ENCODE results near the gene BBOX1. TPM values are rescaled to one million over a fixed set of nuclear protein-coding genes. Genes with fewer than 3 reads are reported as not detected.
A peak's percentile ranks its signal among the peaks of the same experiment; 100 is the strongest.

BBOX1 gene
- total and polyA plus RNA-seq, 2 donors (not counting 1 experiment from before 2014, with no cell fraction given): not detected

DNA sequence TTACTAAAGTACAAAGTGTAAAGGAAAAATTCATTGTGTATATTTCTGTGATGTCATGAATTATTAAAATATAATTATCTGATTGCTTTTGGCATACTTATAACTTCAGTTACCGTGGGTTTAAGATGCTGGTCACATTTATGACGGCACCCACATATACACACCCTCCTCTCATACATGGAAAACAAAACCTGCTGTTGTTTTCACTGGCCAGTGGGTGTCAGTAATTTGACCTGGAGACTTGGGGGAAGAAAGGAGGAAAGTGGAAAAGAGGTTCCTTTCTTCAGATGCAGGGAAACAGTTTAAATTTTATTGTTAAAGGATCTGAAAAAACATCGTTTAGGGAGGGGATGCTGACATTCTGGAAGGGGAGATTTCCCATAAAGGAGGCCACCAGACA, 742 bp upstream of the BBOX1 start:
- Histone ChIP-seq H3K27ac (ENCODE audit: insufficient read depth, low read length) (no peak overlapping the region), H3K36me3 (ENCODE audit: control insufficient read depth, insufficient read depth, low read length) (no peaks in the 10 kb centered on the region), H3K4me3 (replicated peaks in 1 of 4; ENCODE audit: control extremely low read depth in 1 of 4, insufficient read depth in 1 of 4, low read depth in 3 of 4, low read length in 4 of 4) (no peak overlapping the region), H3K4me2 (ENCODE audit: extremely low read depth, insufficient read depth, low read length) (no peak overlapping the region), H3K79me2 (ENCODE audit: control insufficient read depth, insufficient read depth, low read length) (no peaks in the 10 kb centered on the region), H2AFZ (ENCODE audit: low read length) (no peak overlapping the region), H3K9me3 (ENCODE audit: control insufficient read depth, insufficient read depth, low read depth, low read length) (no peaks in the 10 kb centered on the region), H3K4me1 (ENCODE audit: control insufficient read depth, extremely low read depth, insufficient read depth, low read length) (no peaks in the 10 kb centered on the region), H3K9ac (ENCODE audit: insufficient read depth, low read length) (no peak overlapping the region), H4K20me1 (ENCODE audit: control insufficient read depth, extremely low read depth, insufficient read depth, low read length) (no peaks in the 10 kb centered on the region), H3K27me3 (ENCODE audit: control insufficient read depth, insufficient read depth, low read length) (no peaks in the 10 kb centered on the region)
- no peak for DNase-seq (ENCODE audit: low read depth in 2 of 2)
- TF ChIP-seq, protein P1, sequence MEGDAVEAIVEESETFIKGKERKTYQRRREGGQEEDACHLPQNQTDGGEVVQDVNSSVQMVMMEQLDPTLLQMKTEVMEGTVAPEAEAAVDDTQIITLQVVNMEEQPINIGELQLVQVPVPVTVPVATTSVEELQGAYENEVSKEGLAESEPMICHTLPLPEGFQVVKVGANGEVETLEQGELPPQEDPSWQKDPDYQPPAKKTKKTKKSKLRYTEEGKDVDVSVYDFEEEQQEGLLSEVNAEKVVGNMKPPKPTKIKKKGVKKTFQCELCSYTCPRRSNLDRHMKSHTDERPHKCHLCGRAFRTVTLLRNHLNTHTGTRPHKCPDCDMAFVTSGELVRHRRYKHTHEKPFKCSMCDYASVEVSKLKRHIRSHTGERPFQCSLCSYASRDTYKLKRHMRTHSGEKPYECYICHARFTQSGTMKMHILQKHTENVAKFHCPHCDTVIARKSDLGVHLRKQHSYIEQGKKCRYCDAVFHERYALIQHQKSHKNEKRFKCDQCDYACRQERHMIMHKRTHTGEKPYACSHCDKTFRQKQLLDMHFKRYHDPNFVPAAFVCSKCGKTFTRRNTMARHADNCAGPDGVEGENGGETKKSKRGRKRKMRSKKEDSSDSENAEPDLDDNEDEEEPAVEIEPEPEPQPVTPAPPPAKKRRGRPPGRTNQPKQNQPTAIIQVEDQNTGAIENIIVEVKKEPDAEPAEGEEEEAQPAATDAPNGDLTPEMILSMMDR (conservative IDR thresholded peaks at IDR 0.05 in 1 of 2, IDR thresholded peaks at IDR 0.05 in 1 of 2; ENCODE audit: low read depth in 1 of 2, low read length in 2 of 2): peak in 1 of 2 donors; percentile 16
- TF ChIP-seq EZH2 (IDR thresholded peaks at IDR 0.05; ENCODE audit: low read length, missing control alignments): no peak

DNA sequence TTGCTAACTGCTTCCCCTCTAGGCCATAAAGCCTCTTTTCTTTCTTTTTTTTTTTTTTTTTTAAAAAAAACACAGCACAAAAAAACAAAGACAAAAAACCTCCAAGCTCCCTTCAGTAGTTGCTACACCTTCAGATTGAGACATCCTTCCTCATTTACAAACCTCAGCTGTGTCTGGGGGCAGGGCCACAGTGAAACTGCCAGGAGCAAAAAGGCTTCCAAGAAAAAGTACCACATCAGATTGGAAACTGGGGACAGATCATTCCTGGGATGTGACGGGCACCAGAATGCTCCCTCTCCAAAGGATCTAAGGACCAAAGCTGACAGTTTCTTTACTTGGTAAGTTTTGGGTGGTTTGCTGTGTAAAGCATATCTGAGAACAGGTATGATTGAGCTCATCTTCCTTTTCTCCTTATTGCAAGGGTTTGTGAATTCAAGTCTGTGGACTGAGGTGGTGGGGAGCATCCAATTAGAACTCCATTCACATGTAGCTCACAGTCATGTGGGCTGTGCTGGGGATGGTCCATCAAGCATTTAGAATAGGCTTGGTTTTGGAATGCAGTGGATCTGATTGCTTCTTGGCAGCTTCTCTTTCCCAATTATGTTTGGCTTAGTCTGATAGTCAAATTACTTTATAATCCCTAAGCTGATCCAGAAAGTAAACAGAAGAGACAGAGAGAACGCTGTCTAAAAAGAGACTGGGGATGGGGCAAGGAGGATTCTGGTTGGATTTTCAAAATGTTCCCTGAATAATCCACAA, 705 bp downstream of the BBOX1 start:
- no peaks in the 10 kb centered on the region for H3K79me2 ChIP-seq (ENCODE audit: control insufficient read depth, insufficient read depth, low read length)
- no peak overlapping the region for H2AFZ ChIP-seq (ENCODE audit: low read length)
- H3K4me1 ChIP-seq (ENCODE audit: control insufficient read depth, extremely low read depth, insufficient read depth, low read length): no peaks in the 10 kb centered on the region
- no peak for DNase-seq (ENCODE audit: low read depth in 2 of 2)
- H3K9me3 ChIP-seq (ENCODE audit: control insufficient read depth, insufficient read depth, low read depth, low read length): no peaks in the 10 kb centered on the region
- H4K20me1 ChIP-seq (ENCODE audit: control insufficient read depth, extremely low read depth, insufficient read depth, low read length): no peaks in the 10 kb centered on the region
- H3K27me3 ChIP-seq (ENCODE audit: control insufficient read depth, insufficient read depth, low read length): no peaks in the 10 kb centered on the region
- TF ChIP-seq, protein P1 (conservative IDR thresholded peaks at IDR 0.05 in 1 of 2, IDR thresholded peaks at IDR 0.05 in 1 of 2; ENCODE audit: low read depth in 1 of 2, low read length in 2 of 2): no peak
- no peak for TF ChIP-seq EZH2 (IDR thresholded peaks at IDR 0.05; ENCODE audit: low read length, missing control alignments)
- H3K27ac ChIP-seq (ENCODE audit: insufficient read depth, low read length): no peak overlapping the region
- H3K9ac ChIP-seq (ENCODE audit: insufficient read depth, low read length): no peak overlapping the region
- H3K4me3 ChIP-seq (replicated peaks in 1 of 4; ENCODE audit: control extremely low read depth in 1 of 4, insufficient read depth in 1 of 4, low read depth in 3 of 4, low read length in 4 of 4): no peak overlapping the region
- no peaks in the 10 kb centered on the region for H3K36me3 ChIP-seq (ENCODE audit: control insufficient read depth, insufficient read depth, low read length)
- H3K4me2 ChIP-seq (ENCODE audit: extremely low read depth, insufficient read depth, low read length): no peak overlapping the region

DNA sequence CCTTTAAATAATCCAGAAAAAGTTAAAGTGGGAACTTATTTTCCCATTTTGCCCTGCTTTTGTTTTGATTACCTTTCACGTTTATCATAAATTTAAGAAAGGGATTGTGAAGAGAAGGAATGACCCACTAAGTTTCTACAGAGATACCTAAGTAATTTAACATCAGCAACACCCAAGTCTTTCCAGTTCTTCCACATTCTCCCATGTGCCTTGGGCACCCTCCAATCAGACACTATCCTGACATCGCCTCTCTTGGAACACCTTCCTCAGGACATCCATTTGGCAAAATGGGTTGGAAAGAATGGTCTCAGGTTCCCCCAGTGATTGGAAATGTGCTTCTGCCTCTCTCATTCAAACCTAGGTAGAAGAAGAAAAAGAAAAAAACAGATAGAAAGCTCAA, 6.3 kb downstream of the BBOX1 start:
- H3K9ac ChIP-seq (ENCODE audit: insufficient read depth, low read length): no peak overlapping the region
- no peaks in the 10 kb centered on the region for H3K4me1 ChIP-seq (ENCODE audit: control insufficient read depth, extremely low read depth, insufficient read depth, low read length)
- TF ChIP-seq EZH2 (IDR thresholded peaks at IDR 0.05; ENCODE audit: low read length, missing control alignments): no peak
- TF ChIP-seq, protein P1 (conservative IDR thresholded peaks at IDR 0.05 in 1 of 2, IDR thresholded peaks at IDR 0.05 in 1 of 2; ENCODE audit: low read depth in 1 of 2, low read length in 2 of 2): no peak
- H4K20me1 ChIP-seq (ENCODE audit: control insufficient read depth, extremely low read depth, insufficient read depth, low read length): no peaks in the 10 kb centered on the region
- H3K79me2 ChIP-seq (ENCODE audit: control insufficient read depth, insufficient read depth, low read length): no peaks in the 10 kb centered on the region
- H2AFZ ChIP-seq (ENCODE audit: low read length): no peak overlapping the region
- DNase-seq (ENCODE audit: low read depth in 2 of 2): no peak
- H3K4me3 ChIP-seq (replicated peaks in 1 of 4; ENCODE audit: control extremely low read depth in 1 of 4, insufficient read depth in 1 of 4, low read depth in 3 of 4, low read length in 4 of 4): no peak overlapping the region
- H3K9me3 ChIP-seq (ENCODE audit: control insufficient read depth, insufficient read depth, low read depth, low read length): no peaks in the 10 kb centered on the region
- H3K4me2 ChIP-seq (ENCODE audit: extremely low read depth, insufficient read depth, low read length): no peak overlapping the region
- no peak overlapping the region for H3K27ac ChIP-seq (ENCODE audit: insufficient read depth, low read length)
- no peaks in the 10 kb centered on the region for H3K36me3 ChIP-seq (ENCODE audit: control insufficient read depth, insufficient read depth, low read length)
- no peaks in the 10 kb centered on the region for H3K27me3 ChIP-seq (ENCODE audit: control insufficient read depth, insufficient read depth, low read length)
